Uterus (tissue), 4 donors: ENCODE measurements around the gene AHNAK. TPM values are rescaled to one million over a fixed set of nuclear protein-coding genes. Genes with fewer than 3 reads are reported as not detected.

Experiments
- DNase-seq, 2 donors: peaks; one replicate each; pipeline ENCODE4 v3.0.0-alpha.2; 2019 to 2020
- H3K27ac ChIP-seq, 2 donors: fragments of 200-600 bp; sonication (generic); 1 replicate in 1 of 2; 2 replicates in 1 of 2; pipeline ENCODE4 v1.5.1; 2016 to 2018
- H3K27me3 ChIP-seq, 2 donors: fragments of 200-600 bp; sonication (generic); one replicate each; pipeline ENCODE4 v1.5.1; 2018 to 2019; ENCODE audit warnings: control low read depth in 1 of 2
- H3K36me3 ChIP-seq, 2 donors: fragments of 200-600 bp; sonication (generic); one replicate each; pipeline ENCODE4 v1.5.1; 2019; ENCODE audit warnings: control low read depth in 1 of 2
- H3K4me1 ChIP-seq, 2 donors: fragments of 200-600 bp; sonication (generic); one replicate each; pipeline ENCODE4 v1.5.1; 2018 to 2019; ENCODE audit warnings: control low read depth in 1 of 2
- H3K4me3 ChIP-seq, 2 donors: fragments of 200-600 bp; sonication (generic); 1 replicate in 1 of 2; 2 replicates in 1 of 2; pipeline ENCODE4 v1.5.1; 2018 to 2019; ENCODE audit warnings: mild to moderate bottlenecking in 1 of 2
- H3K9me3 ChIP-seq, 2 donors: fragments of 200-600 bp; sonication (generic); one replicate each; pipeline ENCODE4 v1.5.1; 2019; ENCODE audit warnings: control low read depth in 1 of 2
- CTCF ChIP-seq, 4 experiments: fragments of 200-600 bp in 2 of 4; fragments of 450-650 bp in 2 of 4; sonication (generic) in 2 of 4; IDR thresholded peaks; one replicate each; pipeline ENCODE4 v1.5.1; 2016 to 2019; ENCODE audit warnings: antibody characterized with exemption in 4 of 4, mild to moderate bottlenecking in 2 of 4, moderate library complexity in 1 of 4
- POLR2A ChIP-seq, 2 donors: fragments of 450-650 bp; IDR thresholded peaks; one replicate each; pipeline ENCODE4 v1.6.1; 2016; ENCODE audit warnings: antibody characterized with exemption in 2 of 2, mild to moderate bottlenecking in 1 of 2, moderate library complexity in 1 of 2
- intact Hi-C: fragments of 100-400 bp; cut with DNase I; formaldehyde crosslinking; loops from one replicate; pipeline ENCODE4 v1.15.1; 2023; ENCODE audit warnings: low total_unique reads
- total RNA-seq, 4 donors: library from RNA; depleted of rRNA in 3 of 4; stranded (reverse); fragments of >200 nt in 3 of 4; gene quantifications; one replicate each; pipeline versions ENCODE4 v1.1.0 to v1.2.4, GENCODE V29; 2014 to 2023
- donor health status: DM: yes; HTN: yes; CAD: no.

Gene AHNAK
- total RNA-seq, 4 donors from 2014 or later = 452 to 1,353 (median 779) TPM

- intact Hi-C loops = no loop called here
- no peak overlapping the region for H3K4me3 ChIP-seq
- H3K36me3 ChIP-seq = no peaks in the 10 kb centered on the region
- peak overlapping the region in 1 of 2 donors; percentile 40 for H3K27ac ChIP-seq
- H3K9me3 ChIP-seq = no peaks in the 10 kb centered on the region
- H3K27me3 ChIP-seq = no peaks in the 10 kb centered on the region
- TF ChIP-seq CTCF (IDR thresholded peaks at IDR 0.05) (no peak), POLR2A (IDR thresholded peaks at IDR 0.05) (no peak)
- DNase-seq = no peak
- no peaks in the 10 kb centered on the region for H3K4me1 ChIP-seq
Measured at GRCh38 chr11:62459080-62459479, 87.5 kb downstream of the AHNAK start.

- TF ChIP-seq CTCF (IDR thresholded peaks at IDR 0.05) = no peak
- no peak for TF ChIP-seq POLR2A (IDR thresholded peaks at IDR 0.05)
- H3K4me3 ChIP-seq = no peak overlapping the region
- no peak for DNase-seq
- H3K27ac ChIP-seq = peak overlapping the region; percentile 19 to 40
- H3K27me3 ChIP-seq = no peaks in the 10 kb centered on the region
- H3K9me3 ChIP-seq = no peaks in the 10 kb centered on the region
- H3K36me3 ChIP-seq = no peaks in the 10 kb centered on the region
- H3K4me1 ChIP-seq = no peaks in the 10 kb centered on the region
- intact Hi-C loops = no loop called here
Measured at GRCh38 chr11:62458212-62459002, 88.2 kb downstream of the AHNAK start.

GRCh38 chr11:62457478-62457877 is 89.1 kb downstream of the AHNAK start:
- H3K27ac ChIP-seq = no peak overlapping the region
- H3K4me3 ChIP-seq = no peak overlapping the region
- intact Hi-C loops = no loop called here
- no peak for DNase-seq
- H3K36me3 ChIP-seq = no peaks in the 10 kb centered on the region
- TF ChIP-seq POLR2A (IDR thresholded peaks at IDR 0.05) (no peak), CTCF (IDR thresholded peaks at IDR 0.05) (no peak)
- H3K4me1 ChIP-seq = no peaks in the 10 kb centered on the region
- no peaks in the 10 kb centered on the region for H3K9me3 ChIP-seq
- H3K27me3 ChIP-seq = no peaks in the 10 kb centered on the region

- DNase-seq = no peak
- intact Hi-C loops = no loop called here
Measured at GRCh38 chr11:62456630-62457029, 90.0 kb downstream of the AHNAK start.

More at GRCh38 chr11:62456630-62457029, 90.0 kb downstream of the AHNAK start:
- H3K4me1 ChIP-seq = no peaks in the 10 kb centered on the region
- no peaks in the 10 kb centered on the region for H3K9me3 ChIP-seq
- no peak for TF ChIP-seq POLR2A (IDR thresholded peaks at IDR 0.05)
- TF ChIP-seq CTCF (IDR thresholded peaks at IDR 0.05) = no peak
- H3K27me3 ChIP-seq = no peaks in the 10 kb centered on the region
- no peaks in the 10 kb centered on the region for H3K36me3 ChIP-seq
- H3K27ac ChIP-seq = no peak overlapping the region
- H3K4me3 ChIP-seq = no peak overlapping the region
